HG03520 (cell line): ENCODE results near the gene PLLP.
A peak's percentile ranks its signal among the peaks of the same experiment; 100 is the strongest.

Experiments used
- ATAC-seq: cut with Tn5 transposase; IDR thresholded peaks from one replicate; pipeline ENCODE4 v1.9.1; 2021; ENCODE audit warnings: mild to moderate bottlenecking, moderate library complexity; ENCODE audit not compliant: unreplicated experiment

PLLP gene

GRCh38 chr16:57257455-57258070 is 26.9 kb downstream of the PLLP start:
- ATAC-seq = no peak

DNA sequence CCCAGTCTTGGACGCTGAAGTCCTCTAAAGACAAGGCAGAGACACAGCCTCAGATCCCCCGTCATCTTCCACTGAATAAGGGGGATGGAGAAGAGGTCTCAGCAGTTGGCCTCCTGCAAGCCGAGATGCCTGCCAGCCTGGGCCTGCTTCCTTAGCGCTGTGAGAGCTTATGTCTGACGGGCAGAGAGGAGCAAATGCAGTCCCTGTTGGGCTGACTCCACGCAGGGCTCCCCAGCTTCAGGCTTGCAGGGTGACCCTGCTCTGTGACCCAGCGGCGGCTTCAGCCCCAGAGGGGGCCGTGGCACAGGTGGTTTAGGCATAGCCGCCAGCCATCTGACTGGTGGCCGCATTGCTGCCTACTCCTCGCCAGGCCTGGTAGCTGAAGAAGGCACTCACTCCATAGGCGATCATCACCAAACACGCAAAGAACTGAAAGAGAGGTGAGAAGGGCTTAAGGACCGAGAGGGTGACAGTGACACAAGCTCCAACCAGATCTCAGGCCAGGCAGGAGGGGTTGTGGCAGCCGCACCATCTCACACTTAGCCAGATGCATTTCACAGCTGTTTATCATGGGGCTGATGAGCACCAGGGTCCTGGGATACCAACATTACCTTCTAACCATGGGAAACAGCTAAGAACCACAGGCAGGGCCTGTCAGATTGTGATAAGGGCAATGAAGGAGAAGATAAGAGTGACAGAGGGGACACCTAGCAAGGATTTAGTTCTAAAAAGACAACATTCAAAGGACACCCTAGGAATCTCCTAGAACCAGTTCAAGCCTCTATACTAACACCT is 27.7 kb downstream of the PLLP start:
- no peak for ATAC-seq

DNA sequence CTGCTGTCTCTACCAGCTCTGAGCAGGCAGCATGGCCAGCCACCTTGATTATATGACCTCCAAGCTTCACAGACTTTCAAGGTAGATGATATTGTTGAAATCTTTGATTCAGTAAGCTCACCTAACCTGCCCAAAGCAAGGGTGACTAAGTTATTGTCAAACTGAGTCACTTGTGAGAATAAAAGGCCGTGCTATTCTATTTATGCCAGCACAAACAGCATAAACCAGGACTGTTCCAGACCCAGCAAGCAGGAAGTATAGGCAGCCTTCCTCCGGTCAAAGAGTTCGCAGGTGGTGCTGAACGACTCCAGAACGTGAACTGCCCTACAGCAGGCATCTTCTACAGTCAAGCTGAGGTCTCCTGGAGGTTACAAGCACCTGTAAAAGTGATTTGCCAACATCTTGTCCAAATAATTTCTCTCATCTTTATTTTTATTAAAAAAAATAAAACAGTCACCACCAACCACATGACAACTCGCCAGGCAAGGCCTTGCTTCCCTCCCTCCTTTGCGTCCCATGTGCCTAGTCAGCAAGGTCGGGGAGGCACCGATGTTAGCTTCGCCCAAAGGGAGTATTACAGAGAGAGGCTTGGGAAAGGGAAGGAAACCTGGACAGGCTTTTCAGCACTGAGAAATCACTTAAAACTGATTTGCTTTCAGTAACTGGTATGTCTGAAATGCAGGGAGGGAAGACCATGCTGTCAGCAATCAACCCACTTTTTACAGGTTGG is 28.6 kb downstream of the PLLP start:
- no peak for ATAC-seq

- no peak for ATAC-seq
These were observed 31.0 kb downstream of the PLLP start for GRCh38 chr16:57253466-57253865.

DNA sequence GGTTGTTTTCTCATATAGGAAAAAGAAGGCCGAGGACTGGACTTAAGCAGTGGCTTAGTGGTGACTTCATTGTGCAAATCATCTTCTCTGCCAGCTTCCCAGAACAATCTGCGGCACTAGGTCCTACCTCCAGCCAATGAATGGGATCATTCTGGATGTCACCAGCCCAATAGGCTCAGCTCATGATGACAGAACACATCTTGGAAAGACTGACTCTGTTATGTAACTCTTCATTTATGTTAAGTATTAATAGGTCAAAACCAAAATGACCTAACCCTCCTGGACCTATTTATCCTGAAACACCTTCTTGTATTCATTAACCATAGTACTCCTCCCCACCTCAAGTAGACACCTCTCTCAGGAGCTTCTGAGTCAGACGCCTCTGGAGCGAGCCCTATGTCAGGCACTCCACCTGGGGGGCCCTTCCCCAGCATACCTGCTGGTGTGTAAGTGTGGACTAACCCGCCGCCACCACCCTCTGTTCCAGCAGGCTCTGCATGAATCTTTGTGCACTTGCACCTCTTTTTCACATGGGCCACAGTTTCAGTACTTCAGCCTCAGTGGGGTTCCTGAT is 32.2 kb downstream of the PLLP start:
- no peak for ATAC-seq

- no peak for ATAC-seq
These were observed 33.1 kb downstream of the PLLP start for GRCh38 chr16:57251352-57251751.

DNA sequence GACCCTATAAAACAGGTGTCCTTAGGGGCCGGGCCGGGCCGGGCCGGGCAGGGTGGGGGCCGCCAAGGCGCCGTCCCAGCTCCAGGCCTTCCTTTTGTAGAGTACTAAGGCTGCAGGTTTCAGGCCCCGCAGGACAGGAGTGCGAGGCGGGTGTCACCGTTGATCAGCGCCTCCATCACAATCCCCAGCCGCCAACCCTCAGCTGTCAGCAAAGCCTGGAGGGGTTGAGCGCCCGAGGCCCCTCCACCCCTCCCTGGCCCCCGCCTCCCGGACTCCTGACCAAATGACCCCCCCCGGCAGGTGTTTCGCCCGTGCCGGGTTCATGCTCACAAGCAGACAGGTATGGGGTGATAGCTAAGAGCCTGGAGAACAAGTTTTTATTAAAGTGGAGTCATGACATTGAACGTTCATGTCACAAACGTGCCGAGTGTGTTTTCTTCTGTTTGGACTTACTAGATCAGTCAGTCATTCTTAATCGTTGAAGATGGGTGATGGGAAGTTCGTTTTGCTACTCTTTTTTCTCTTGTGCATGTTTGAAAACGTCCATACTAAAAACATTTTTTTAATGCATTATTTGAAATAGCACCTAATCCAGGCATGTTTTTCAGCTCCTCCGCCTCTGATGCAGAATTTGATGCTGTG is 38.9 kb downstream of the PLLP start:
- ATAC-seq = peak; percentile 11

DNA sequence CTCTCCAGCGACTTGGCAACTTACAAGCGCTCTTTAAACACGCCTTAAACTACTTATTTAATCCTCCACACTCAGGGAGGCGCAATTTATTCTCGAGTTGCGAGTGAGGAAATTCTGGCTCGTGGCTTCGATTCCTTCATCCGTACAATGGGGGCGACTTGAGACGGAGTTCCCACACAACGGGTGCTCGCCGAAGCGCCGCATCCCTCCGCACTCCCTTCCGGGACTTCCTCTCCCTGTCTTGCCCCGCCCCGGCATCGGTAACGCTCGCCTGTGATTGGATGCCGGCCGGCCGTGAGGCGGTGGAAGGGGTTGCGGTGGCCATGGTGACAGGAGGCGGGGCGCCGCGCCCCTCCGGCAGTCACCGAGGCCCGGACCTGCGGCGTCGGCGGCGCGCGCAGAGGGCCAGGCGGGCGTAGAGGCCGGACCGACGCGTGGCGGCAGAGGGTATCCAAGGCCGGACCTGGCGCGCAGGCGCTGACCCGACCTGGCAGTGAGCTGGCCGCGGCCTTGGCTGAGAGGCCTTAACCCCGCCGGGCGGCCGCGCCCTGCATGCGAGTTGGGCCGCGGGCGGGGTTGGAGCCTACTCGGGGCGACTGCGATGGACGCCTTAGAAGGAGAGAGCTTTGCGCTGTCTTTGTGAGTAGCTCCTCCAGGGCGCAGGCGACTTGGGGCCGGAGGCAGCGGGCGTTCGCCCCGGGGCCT is 39.6 kb downstream of the PLLP start, which contains the start of gene ARL2BP:
Gene ARL2BP, plus strand, starts transcription at position 493 of the 705 bp plus-strand sequence. Its CDS starts 109 bp downstream, at position 602.
- peak; percentile 91 for ATAC-seq

GRCh38 chr16:57244463-57244766 is 40.1 kb downstream of the PLLP start:
- ATAC-seq = no peak

GRCh38 chr16:57242650-57243049 is 41.8 kb downstream of the PLLP start:
- ATAC-seq = no peak

DNA sequence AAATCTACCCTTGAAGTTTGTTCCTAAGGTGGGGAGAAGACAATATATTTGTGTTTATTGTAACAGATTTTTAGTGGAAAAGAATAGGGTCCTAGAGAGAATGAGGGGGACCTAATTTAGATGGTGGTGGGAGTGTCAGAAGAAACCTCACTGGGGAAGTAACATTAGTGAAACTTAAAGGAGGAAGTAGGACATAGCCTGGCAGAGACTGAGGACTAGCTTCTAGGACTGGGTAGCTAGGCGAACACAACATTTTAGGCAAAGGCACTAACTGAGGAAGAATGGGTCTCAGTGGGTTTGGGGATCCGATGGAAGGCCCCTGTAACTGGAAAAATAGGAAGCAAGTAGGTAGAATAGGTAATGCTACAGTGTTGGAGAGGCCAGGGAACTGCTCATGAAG is 43.6 kb downstream of the PLLP start:
- ATAC-seq = no peak

GRCh38 chr16:57239107-57239506 is 45.4 kb downstream of the PLLP start:
- no peak for ATAC-seq

- ATAC-seq = no peak
These were observed 45.8 kb downstream of the PLLP start for GRCh38 chr16:57238682-57239081.

GRCh38 chr16:57236022-57236350 is 48.5 kb downstream of the PLLP start:
- ATAC-seq = no peak

- no peak for ATAC-seq
These were observed 49.1 kb downstream of the PLLP start for GRCh38 chr16:57235128-57236021.

- ATAC-seq = no peak
These were observed 49.8 kb downstream of the PLLP start for GRCh38 chr16:57234707-57235092.

DNA sequence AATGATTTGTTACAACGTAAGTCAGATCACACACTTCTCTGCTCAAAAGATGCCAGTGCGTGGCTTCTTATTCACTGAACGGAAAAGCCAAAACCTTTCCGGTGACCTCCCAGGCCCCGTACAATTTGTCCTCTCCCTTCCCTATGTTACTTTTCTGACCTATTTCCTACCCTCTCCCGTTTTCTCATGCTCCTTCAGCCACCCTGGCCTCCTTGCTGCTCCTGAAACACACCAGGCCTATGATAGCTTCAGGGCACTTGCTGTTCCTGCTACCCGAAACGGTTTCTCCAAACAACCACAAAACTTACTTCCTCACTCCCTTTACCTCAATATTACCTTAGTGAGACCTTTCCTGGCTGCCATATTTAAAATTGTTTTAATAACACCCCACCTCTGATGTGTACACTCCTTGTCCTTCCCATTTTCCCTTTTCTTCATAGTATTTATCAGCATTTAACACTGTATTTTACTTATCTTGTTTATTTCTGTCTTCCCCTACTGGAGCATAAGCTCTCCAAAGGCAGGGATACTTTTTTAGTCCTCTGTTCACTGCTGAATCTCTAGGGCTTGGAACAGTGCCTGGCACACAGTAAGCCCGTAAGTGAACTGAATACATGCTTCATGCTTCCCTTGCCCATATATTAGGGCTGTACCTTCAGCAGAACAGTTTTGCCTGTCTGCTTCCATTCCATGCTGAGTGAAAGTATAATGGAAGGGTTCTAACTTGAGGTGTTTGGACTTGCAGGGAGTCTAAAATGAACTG is 50.3 kb downstream of the PLLP start:
- no peak for ATAC-seq

DNA sequence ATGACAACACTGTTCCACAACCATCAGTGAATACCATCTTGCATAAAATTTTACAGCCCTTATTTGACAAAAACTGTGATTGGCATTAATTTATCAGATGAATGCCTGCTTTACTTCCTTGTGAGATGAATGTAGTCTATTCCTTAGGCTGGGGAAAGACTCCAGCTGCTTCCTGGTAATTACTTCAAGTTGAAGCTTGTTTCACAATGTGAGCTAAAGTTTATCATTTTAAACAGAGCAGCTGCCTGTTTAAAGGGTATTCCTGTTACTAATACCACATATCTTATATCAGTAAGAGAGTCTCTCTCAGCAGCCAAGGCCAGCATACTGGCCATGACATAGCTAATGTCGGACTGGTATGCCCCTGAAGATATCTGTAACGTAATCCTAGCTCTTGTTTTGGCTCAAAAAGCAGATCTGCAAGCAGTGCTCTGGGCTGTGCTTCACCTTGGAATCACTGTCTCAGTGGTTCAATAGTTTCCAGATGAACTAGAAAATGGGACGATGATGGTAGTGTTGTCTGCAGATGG is 52.6 kb downstream of the PLLP start:
- ATAC-seq = no peak

GRCh38 chr16:57229079-57229478 is 55.4 kb downstream of the PLLP start:
- no peak for ATAC-seq
